Uterus (tissue), 2 donors: ENCODE measurements around the gene LIME1.

ENCODE experiments used
- CTCF ChIP-seq, 4 experiments: fragments of 200-600 bp in 2 of 4; fragments of 450-650 bp in 2 of 4; sonication (generic) in 2 of 4; IDR thresholded peaks; one replicate each; pipeline ENCODE4 v1.5.1; 2016 to 2019; ENCODE audit warnings: antibody characterized with exemption in 4 of 4, mild to moderate bottlenecking in 2 of 4, moderate library complexity in 1 of 4
- POLR2A ChIP-seq, 2 donors: fragments of 450-650 bp; IDR thresholded peaks; one replicate each; pipeline ENCODE4 v1.6.1; 2016; ENCODE audit warnings: antibody characterized with exemption in 2 of 2, mild to moderate bottlenecking in 1 of 2, moderate library complexity in 1 of 2

GRCh38 chr20:63754008-63754407 lies 17.5 kb downstream of the LIME1 start:
- TF ChIP-seq CTCF (IDR thresholded peaks at IDR 0.05) (no peak), POLR2A (IDR thresholded peaks at IDR 0.05) (no peak)
